Measurements from ENCODE around the gene CLMP.
"Not testable (repeated sequence)": the region's sequence is repeated elsewhere in the genome, so short reads cannot be mapped to it uniquely, and the experiment has no call there.

The CLMP gene

GRCh38 chr11:123217897-123218296 lies 22.8 kb upstream of the CLMP start:
- DNase-seq (ENCODE audit: low read depth in 3 of 3), result no peak

- DNase-seq (ENCODE audit: low read depth in 3 of 3), result no peak
Measured at GRCh38 chr11:123216249-123216648, 21.2 kb upstream of the CLMP start.

GRCh38 chr11:123214940-123215339 lies 19.9 kb upstream of the CLMP start:
- DNase-seq (ENCODE audit: low read depth in 3 of 3), result no peak

GRCh38 chr11:123214396-123214795 lies 19.3 kb upstream of the CLMP start:
- DNase-seq (ENCODE audit: low read depth in 3 of 3), result no peak

DNA sequence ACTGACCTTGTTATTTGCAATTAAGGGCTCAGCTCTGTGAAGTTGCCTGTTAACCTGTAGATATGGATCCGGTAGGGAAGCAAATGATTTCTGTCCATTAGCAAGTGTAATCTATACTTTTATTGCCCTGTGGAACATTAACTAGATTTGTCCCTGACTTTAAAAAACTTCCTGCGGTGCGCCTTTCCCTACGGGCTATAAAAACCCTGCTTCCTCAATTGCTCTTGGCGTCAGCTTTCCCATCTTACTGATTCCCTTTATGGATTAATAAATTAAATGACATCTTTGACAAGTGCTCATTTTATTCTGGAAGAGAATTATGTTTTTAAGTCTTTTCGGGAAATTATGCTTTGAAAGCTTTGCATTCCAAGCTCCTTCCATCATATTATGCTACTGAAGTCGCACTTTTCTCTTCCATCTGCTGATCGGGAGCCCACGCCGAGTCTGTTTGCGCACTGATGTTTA lies 18.3 kb upstream of the CLMP start:
- no peak for DNase-seq (ENCODE audit: low read depth in 3 of 3)

DNA sequence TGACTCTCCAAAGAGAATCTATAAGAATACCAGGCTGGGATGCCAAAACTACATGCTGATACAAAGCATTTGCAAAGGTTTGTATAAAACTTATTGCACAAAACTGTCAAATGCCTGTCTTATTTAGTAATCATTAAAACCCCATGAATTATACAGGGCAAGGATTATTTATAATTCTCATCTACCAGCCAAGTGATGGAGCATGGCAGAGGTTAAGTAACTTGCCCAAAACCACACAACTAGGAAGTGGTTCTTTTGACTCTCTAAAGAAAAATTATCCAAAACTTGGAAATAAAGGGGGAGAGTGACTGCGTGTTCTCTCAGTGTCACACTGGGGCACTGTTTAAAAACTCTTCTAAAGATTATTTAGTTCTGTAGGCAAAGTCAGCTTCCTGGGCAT lies 17.4 kb upstream of the CLMP start:
- DNase-seq (ENCODE audit: low read depth in 3 of 3), result no peak

DNA sequence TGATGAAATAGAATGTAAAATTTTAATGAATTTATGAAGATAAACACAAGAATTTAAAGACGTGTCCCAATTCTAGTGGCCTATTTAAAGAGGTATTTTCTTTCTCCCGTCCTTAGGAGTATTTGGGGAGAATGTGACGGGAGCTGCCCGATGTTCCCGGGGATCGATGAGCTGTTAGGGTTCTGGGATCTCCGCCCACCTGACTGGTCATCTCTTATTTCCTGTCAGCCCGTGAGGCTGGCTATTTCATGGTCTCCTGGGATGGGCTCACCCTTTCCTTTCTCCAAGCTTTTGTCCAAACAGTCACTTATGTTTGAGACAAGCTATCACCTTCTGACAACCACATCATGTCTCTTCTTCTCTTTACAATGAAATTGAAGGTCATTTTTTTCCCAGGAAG lies 16.9 kb upstream of the CLMP start:
- no peak for DNase-seq (ENCODE audit: low read depth in 3 of 3)

- DNase-seq (ENCODE audit: low read depth in 3 of 3), result no peak
Measured at GRCh38 chr11:123211149-123211852, 16.3 kb upstream of the CLMP start.

GRCh38 chr11:123209591-123209990 lies 14.5 kb upstream of the CLMP start:
- no peak for DNase-seq (ENCODE audit: low read depth in 3 of 3)

- no peak for DNase-seq (ENCODE audit: low read depth in 3 of 3)
Measured at GRCh38 chr11:123206791-123207434, 11.9 kb upstream of the CLMP start.

- not testable (repeated sequence) for DNase-seq (ENCODE audit: low read depth in 3 of 3)
Measured at GRCh38 chr11:123206055-123206454, 11.0 kb upstream of the CLMP start.

- no peak for DNase-seq (ENCODE audit: low read depth in 3 of 3)
Measured at GRCh38 chr11:123203934-123204333, 8.9 kb upstream of the CLMP start.

GRCh38 chr11:123203471-123203870 lies 8.4 kb upstream of the CLMP start:
- no peak for DNase-seq (ENCODE audit: low read depth in 3 of 3)

GRCh38 chr11:123202155-123203151 lies 7.4 kb upstream of the CLMP start:
- DNase-seq (ENCODE audit: low read depth in 3 of 3), result no peak

GRCh38 chr11:123200264-123200663 lies 5.2 kb upstream of the CLMP start:
- no peak for DNase-seq (ENCODE audit: low read depth in 3 of 3)

DNA sequence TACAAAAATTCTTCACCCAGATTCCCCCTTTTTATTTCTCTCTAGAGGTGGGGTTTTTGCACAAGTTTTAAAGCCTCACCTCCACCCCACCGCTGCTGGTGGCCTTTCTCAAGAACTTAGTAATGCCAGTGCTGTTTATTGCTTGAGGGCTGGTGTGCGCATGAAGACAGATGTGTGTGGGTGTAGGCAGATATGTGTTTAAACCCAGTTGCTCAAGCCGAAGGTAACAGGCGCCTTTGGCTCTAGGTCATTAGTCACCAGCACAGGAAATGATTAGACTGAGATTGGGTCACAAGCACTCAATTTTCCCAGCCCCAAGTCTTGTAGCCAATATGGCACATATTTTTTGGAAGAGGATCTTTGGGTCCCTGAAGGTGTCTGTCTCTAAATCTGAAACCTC lies 2.7 kb upstream of the CLMP start:
- DNase-seq (ENCODE audit: low read depth in 3 of 3), result no peak

DNA sequence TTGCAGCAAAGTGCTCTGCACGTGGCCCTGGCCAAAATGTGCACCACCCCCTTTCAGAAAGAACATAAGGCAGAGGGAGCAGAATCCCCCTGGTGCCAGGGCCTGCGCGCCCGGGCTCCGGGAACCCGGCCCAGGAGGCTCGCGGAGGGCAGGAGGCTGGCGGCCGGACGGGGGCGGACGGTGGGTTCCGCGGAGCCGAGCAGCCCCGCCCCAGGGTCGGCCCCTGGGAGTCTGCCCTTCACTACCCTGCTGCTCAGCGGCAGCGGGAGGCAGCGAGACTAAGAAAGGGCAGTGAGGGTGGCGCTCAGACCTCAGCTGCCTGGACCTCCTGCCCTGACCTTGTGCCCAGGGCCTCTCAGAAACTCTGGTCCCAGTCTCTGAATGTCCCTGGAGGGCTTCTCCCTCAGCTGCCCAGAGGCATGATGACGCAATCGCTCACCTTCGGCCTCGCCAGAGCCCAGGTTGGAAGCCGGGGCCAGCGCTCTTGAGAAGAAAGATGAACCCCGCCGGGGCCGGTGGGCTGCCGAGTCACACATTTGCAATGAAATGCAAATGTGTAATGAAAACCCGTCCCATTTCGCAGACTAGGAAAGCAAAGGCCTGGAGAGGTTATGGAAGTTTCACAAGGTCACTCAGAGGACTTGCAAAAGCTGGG lies 1.1 kb upstream of the CLMP start:
- no peak for DNase-seq (ENCODE audit: low read depth in 3 of 3)

DNA sequence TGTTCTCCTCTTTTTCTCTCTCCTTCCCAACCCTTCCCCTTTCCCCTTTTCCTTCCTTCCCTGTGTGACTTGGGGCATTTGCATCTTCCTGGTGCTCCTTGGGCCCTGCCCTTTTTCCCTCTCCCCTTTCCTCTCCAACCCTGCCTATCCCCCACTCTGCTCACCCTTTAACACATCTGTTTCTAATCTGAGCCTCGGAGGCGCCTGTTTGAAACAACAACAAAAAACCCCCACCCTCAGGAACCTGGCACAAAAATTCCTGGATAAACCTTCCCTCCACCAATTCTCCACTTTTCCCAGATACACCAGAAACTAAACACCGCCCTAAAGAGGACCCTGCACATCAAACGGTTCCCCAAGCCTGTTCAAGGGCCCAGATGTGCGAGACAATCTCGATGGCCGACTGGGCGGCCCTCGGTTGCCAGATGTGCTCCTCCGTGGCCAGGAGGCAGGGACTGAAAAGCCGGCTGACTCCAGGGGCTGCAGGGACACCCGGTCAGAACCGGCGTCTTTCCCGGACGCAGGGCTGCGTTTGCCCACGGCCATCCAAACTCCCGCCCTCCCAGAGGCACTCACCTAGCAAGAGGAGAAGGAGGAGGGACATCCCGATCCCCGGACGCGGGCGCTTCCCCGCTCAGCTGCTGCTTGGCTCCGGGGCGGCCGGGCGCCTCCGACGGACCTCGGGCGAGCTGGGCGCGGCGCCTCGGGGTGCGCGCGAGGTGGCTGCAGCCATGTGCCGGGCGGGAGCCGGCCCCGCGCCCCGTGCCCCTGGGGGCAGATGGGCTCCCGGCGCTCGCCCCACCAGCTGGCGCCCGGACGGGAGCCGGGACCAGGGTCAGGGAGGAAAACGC lies 486 bp downstream of the CLMP start:
- no peak for DNase-seq (ENCODE audit: low read depth in 3 of 3)

DNA sequence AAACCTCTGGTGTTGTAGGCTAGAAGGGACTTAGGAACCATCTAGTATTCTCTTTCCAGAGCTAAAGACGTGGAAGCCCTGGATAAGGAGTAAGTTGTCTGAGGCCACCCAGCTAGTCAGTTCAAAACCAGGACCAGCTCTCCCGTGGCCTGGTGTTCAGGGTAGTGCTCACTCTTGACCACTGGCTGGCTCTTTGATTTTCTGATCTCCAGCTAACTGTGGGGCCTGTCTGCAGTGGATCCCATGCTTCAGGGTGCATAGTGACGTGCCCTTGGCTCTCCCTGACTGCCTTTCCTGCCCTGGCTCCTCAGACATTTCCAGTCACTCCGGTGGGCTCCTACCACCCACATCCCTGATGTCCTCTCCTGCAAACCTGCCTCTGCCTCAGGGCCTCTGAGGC lies 1.3 kb downstream of the CLMP start:
- DNase-seq (ENCODE audit: low read depth in 3 of 3), result no peak

DNA sequence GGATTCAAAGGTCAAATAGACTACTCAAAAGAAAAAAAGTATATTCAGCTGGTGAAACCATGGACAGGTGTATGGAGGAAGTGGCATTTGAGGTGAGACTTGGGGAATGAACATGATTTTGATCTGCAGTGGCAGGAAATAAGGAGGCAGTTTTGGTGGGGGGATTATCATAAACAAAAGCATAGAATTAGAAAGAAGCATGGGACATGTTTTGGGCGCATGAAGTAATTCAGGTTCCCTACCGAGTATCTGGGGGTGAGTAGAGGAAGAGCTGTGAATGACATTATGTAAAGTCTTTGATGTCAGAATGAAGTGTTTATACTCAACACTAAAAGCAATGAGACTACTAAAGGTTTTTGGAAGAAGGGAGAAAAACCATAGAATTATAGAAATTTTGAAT lies 3.1 kb downstream of the CLMP start:
- DNase-seq (ENCODE audit: low read depth in 3 of 3), result no peak

DNA sequence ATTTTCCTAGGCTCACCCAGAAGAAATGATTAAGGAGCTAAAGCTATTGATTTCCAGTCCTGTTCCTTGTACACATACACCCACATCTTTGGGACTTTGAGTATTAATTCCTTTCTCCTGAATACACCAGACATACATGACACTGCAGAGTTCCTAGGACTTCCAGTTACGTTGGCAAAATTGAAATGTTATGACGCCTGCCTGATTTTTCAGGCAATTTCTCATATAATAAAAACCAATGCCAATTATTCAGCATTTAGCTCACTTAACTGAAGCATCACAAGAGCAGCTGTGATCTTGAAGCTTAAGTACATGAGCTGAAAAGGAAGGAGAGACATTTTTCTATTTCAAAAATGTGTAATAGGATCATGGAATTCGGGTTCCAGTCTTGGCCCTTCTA lies 4.5 kb downstream of the CLMP start:
- no peak for DNase-seq (ENCODE audit: low read depth in 3 of 3)

Data from stimulated activated CD4-positive, alpha-beta T cell treated with anti-CD3 and anti-CD28 coated beads, TNF-alpha, amount 100 ng/mL, for 24 hours (primary cell).